Smooth muscle cell (in vitro differentiated cells): ENCODE results near the gene BRF1. TPM values are rescaled to one million over a fixed set of nuclear protein-coding genes. Genes with fewer than 3 reads are reported as not detected.

Experiments used
- DNase-seq: peaks from one replicate; lab custom pipeline; 2025; ENCODE audit not compliant: unreplicated experiment; lab: John Stamatoyannopoulos, UW
- H2AFZ ChIP-seq: fragments of 200-600 bp; sonication (generic); 2 replicates; pipeline ENCODE4 v1.6.0; 2016; ENCODE audit warnings: antibody characterized with exemption, low read depth, mild to moderate bottlenecking
- H3F3A ChIP-seq: fragments of 200-600 bp; sonication (generic); 2 replicates; pipeline ENCODE4 v1.6.0; 2017; ENCODE audit warnings: antibody characterized with exemption, low read depth
- H3K27ac ChIP-seq: fragments of 200-600 bp; sonication (generic); 2 replicates; pipeline ENCODE4 v1.5.1; 2016; ENCODE audit warnings: low read depth, mild to moderate bottlenecking
- H3K27me3 ChIP-seq: fragments of 200-600 bp; sonication (generic); 2 replicates; pipeline ENCODE4 v1.6.1; 2016; ENCODE audit warnings: low read depth, mild to moderate bottlenecking
- H3K36me3 ChIP-seq: fragments of 200-600 bp; sonication (generic); 2 replicates; pipeline ENCODE4 v1.5.1; 2016; ENCODE audit warnings: low read depth
- H3K4me1 ChIP-seq: fragments of 200-600 bp; sonication (generic); 2 replicates; pipeline ENCODE4 v1.5.1; 2016; ENCODE audit warnings: low read depth
- H3K4me2 ChIP-seq: fragments of 200-600 bp; sonication (generic); 2 replicates; pipeline ENCODE4 v1.6.0; 2016; ENCODE audit warnings: mild to moderate bottlenecking
- H3K4me3 ChIP-seq: fragments of 200-600 bp; sonication (generic); 2 replicates; pipeline ENCODE4 v1.5.1; 2016; ENCODE audit warnings: mild to moderate bottlenecking
- H3K79me2 ChIP-seq: fragments of 200-600 bp; sonication (generic); 2 replicates; pipeline ENCODE4 v1.6.0; 2016; ENCODE audit warnings: low read depth, mild to moderate bottlenecking
- H3K9ac ChIP-seq: fragments of 200-600 bp; sonication (generic); 2 replicates; pipeline ENCODE4 v1.6.0; 2016; ENCODE audit warnings: low read depth
- H3K9me3 ChIP-seq: fragments of 200-600 bp; sonication (generic); replicated peaks from 2 replicates; pipeline ENCODE4 v1.5.1; 2016; ENCODE audit warnings: low read depth
- H4K20me1 ChIP-seq: fragments of 200-600 bp; sonication (generic); 2 replicates; pipeline ENCODE4 v1.6.0; 2016; ENCODE audit warnings: low read depth
- WGBS: methylation state at CpG from one replicate; pipeline ENCODE4 v1.1.7; 2016; ENCODE audit warnings: low lambda C conversion rate; 5-methylcytosine and 5-hydroxymethylcytosine counted together
- polyA plus RNA-seq: library from polyadenylated mRNA; unstranded; fragments of >200 nt; fragmentation: Nextera tagmentation; extraction: Ambion mirVana; gene quantifications from 2 replicates; pipeline ENCODE4 v1.2.1, GENCODE V29; 2016
- total RNA-seq: library from RNA; depleted of rRNA; stranded (reverse); fragments of >200 nt; gene quantifications from 2 replicates; pipeline ENCODE4 v1.2.3, GENCODE V29; 2014
- TF ChIP-seq, protein P1 (sequence below): fragments of 200-600 bp; sonication (generic); IDR thresholded peaks from 2 replicates; pipeline ENCODE4 v1.5.1; 2017; ENCODE audit warnings: borderline replicate concordance, mild to moderate bottlenecking, antibody characterized with exemption; ENCODE audit not compliant: insufficient read depth, poor library complexity, severe bottlenecking

Gene BRF1
- total and polyA plus RNA-seq, 2 experiments from 2014 or later, result 12.5 to 15.9 TPM

DNA sequence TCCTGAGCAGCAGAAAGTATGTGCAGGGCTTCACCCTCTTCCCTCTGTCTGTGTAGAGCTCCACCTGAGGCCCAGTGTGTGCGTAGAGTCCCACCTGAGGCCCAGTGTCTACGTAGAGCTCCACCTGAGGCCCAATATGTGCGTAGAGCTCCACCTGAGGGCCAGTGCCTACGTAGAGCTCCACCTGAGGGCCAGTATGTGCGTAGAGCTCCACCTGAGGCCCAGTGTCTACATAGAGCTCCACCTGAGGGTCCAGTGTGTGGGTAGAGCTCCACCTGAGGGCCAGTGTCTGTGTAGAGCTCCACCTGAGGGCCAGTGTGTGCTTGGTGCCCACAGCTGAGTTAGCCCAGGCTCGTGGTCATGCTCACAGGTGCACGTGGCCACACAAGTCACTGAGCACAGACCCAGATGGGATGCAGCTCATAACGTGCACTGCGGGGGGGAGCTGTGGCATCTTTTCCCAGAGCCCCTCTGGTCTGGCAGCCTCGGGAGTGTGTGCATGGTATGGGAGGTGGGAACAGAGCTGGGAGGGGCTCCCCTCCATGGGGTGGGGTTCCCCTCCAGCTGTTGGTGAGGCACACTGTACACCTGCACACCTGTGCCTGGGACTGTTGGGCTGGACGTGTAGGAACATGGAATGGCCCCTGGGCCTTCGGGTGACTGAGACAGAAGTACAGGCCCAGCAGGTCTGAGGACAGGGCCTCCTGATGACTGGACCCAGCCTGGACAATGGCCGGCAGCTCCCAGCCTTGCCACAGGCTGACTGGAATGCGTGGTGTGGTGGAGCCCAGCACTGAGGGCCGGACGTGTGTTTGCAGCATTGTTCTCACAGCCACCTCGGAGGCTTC lies 33.8 kb upstream of the BRF1 start:
- TF ChIP-seq, protein P1, sequence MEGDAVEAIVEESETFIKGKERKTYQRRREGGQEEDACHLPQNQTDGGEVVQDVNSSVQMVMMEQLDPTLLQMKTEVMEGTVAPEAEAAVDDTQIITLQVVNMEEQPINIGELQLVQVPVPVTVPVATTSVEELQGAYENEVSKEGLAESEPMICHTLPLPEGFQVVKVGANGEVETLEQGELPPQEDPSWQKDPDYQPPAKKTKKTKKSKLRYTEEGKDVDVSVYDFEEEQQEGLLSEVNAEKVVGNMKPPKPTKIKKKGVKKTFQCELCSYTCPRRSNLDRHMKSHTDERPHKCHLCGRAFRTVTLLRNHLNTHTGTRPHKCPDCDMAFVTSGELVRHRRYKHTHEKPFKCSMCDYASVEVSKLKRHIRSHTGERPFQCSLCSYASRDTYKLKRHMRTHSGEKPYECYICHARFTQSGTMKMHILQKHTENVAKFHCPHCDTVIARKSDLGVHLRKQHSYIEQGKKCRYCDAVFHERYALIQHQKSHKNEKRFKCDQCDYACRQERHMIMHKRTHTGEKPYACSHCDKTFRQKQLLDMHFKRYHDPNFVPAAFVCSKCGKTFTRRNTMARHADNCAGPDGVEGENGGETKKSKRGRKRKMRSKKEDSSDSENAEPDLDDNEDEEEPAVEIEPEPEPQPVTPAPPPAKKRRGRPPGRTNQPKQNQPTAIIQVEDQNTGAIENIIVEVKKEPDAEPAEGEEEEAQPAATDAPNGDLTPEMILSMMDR, result no peak
- DNase-seq, result no peak
- no peaks in the 10 kb centered on the region for H3K36me3 ChIP-seq
- 92% methylated on average over 17 of the region's 17 CpGs for WGBS
- H3K9me3 ChIP-seq, result no peaks in the 10 kb centered on the region
- peaks cover 5% of the 10 kb centered on the region for H3K4me1 ChIP-seq
- H3K27ac ChIP-seq, result no peak overlapping the region
- peaks cover 45% of the 10 kb centered on the region for H3K79me2 ChIP-seq
- H2AFZ ChIP-seq, result no peak overlapping the region
- no peak overlapping the region for H3K4me3 ChIP-seq
- H3K9ac ChIP-seq, result no peak overlapping the region
- H3K27me3 ChIP-seq, result no peaks in the 10 kb centered on the region
- no peaks in the 10 kb centered on the region for H3F3A ChIP-seq
- H4K20me1 ChIP-seq, result peaks cover 91% of the 10 kb centered on the region
- H3K4me2 ChIP-seq, result no peak overlapping the region

DNA sequence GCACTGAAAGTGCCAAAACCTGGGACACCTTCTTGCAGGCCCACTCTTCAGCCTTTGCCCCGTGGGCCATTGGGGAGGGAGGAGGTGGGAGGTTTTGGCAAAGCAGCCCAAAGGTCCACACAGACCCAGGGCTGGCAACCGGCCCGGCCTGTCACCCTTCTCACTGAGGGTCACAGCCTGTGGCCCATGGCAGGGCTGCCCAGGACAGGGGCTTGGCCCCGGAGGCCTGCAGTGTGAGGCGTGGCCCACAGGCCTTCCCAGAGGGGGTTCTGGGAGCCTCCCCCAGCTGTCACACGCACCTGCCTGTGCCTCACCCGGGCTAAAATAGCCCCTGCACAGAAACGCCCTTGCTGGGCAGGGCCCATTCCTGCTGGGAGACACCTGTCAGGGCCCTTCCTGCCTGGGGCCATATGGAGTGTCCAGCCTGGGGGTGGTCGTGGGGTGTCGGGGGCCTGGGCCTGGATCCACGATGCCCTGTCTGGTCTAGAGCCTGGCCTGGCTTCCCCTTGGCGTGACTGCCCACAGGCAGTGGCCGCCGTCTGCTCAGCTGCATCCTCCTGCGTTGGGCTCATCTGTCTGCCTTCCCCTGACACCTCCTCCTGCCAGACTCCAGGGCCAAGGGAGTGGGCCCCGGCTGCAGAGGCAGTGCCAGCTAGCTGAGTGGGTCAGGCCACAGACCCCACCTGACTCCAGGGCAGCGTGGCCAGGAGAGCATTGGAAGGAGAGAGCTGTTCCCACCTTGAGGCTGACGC lies 33.0 kb upstream of the BRF1 start:
- peaks cover 5% of the 10 kb centered on the region for H3K4me1 ChIP-seq
- no peak overlapping the region for H3K4me2 ChIP-seq
- H4K20me1 ChIP-seq, result peaks cover 88% of the 10 kb centered on the region
- H3F3A ChIP-seq, result no peaks in the 10 kb centered on the region
- peaks cover 41% of the 10 kb centered on the region for H3K79me2 ChIP-seq
- TF ChIP-seq, protein P1, result no peak
- no peaks in the 10 kb centered on the region for H3K9me3 ChIP-seq
- no peak for DNase-seq
- no peaks in the 10 kb centered on the region for H3K27me3 ChIP-seq
- no peak overlapping the region for H3K27ac ChIP-seq
- 91% methylated on average over 15 of the region's 18 CpGs for WGBS
- no peaks in the 10 kb centered on the region for H3K36me3 ChIP-seq
- H2AFZ ChIP-seq, result no peak overlapping the region
- no peak overlapping the region for H3K9ac ChIP-seq
- H3K4me3 ChIP-seq, result no peak overlapping the region

DNA sequence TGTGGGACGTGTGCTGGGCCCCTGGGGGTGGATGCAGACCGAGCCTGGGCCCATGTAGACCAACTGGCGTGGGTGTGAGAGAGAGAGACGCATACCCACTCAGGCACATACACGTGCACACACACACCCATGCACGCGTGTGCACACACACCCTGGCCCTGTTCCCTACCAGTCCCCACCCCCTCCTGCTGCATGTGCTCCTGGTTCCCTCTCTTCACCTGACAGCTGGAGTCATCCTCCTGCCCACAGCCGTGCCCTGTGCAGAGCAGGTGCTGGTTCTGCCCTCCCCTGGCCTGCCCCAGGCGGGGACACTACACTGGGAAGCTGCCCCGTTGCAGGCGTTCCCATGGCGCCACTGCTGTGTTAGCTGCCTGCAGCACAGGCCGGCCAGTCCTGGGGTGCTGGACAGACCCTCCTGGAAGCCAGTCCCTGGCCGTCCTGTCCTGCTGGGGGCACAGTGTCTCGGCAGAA lies 32.3 kb upstream of the BRF1 start:
- H3F3A ChIP-seq, result no peaks in the 10 kb centered on the region
- H3K79me2 ChIP-seq, result peaks cover 39% of the 10 kb centered on the region
- peaks cover 5% of the 10 kb centered on the region for H3K4me1 ChIP-seq
- TF ChIP-seq, protein P1, result no peak
- no peak overlapping the region for H3K9ac ChIP-seq
- WGBS, result 95% methylated on average over 15 of the region's 15 CpGs
- no peak for DNase-seq
- peaks cover 88% of the 10 kb centered on the region for H4K20me1 ChIP-seq
- no peaks in the 10 kb centered on the region for H3K27me3 ChIP-seq
- no peaks in the 10 kb centered on the region for H3K36me3 ChIP-seq
- H2AFZ ChIP-seq, result no peak overlapping the region
- H3K4me2 ChIP-seq, result no peak overlapping the region
- H3K9me3 ChIP-seq, result no peaks in the 10 kb centered on the region
- H3K27ac ChIP-seq, result no peak overlapping the region
- H3K4me3 ChIP-seq, result no peak overlapping the region
